ENCODE results near the gene RUNX3. TPM values are rescaled to one million over a fixed set of nuclear protein-coding genes. Genes with fewer than 3 reads are reported as not detected.

The RUNX3 gene
- total RNA-seq, 1 experiment from 2014 or later: 1.1 TPM

GRCh38 chr1:24862775-24863483 lies 67.1 kb downstream of the RUNX3 start:
- ChIA-PET POLR2A (no interaction called here), CTCF (interaction anchor here (0.6 kb wide), 1 partner anchor 391 kb away, joined by 5 read pairs; no protein-coding TSS in a partner anchor)
- Histone ChIP-seq H3K4me3 (ENCODE audit: low read depth, low read length) (no peak overlapping the region), H3K9me3 (no peaks in the 10 kb centered on the region), H3K27me3 (replicated peaks; ENCODE audit: control insufficient read depth, insufficient read depth, low read length) (no peaks in the 10 kb centered on the region), H3K4me1 (peaks cover 25% of the 10 kb centered on the region; the same call in 1 of the 2 replicates), H3K36me3 (ENCODE audit: control insufficient read depth, insufficient read depth, low read length) (no peaks in the 10 kb centered on the region)
- TF ChIP-seq, protein P1, sequence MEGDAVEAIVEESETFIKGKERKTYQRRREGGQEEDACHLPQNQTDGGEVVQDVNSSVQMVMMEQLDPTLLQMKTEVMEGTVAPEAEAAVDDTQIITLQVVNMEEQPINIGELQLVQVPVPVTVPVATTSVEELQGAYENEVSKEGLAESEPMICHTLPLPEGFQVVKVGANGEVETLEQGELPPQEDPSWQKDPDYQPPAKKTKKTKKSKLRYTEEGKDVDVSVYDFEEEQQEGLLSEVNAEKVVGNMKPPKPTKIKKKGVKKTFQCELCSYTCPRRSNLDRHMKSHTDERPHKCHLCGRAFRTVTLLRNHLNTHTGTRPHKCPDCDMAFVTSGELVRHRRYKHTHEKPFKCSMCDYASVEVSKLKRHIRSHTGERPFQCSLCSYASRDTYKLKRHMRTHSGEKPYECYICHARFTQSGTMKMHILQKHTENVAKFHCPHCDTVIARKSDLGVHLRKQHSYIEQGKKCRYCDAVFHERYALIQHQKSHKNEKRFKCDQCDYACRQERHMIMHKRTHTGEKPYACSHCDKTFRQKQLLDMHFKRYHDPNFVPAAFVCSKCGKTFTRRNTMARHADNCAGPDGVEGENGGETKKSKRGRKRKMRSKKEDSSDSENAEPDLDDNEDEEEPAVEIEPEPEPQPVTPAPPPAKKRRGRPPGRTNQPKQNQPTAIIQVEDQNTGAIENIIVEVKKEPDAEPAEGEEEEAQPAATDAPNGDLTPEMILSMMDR (IDR thresholded peaks at IDR 0.05; ENCODE audit: insufficient read depth in 1 of 2, low read depth in 1 of 2, low read length in 1 of 2, severe bottlenecking in 1 of 2, unreplicated experiment in 1 of 2): no peak
- Mint-ChIP-seq H3K4me3 (ENCODE audit: unreplicated experiment) (no peak overlapping the region), H3K36me3 (ENCODE audit: insufficient read depth, unreplicated experiment) (no peaks in the 10 kb centered on the region), H3K27ac (ENCODE audit: unreplicated experiment) (peak overlapping the region; percentile 48), H3K4me1 (ENCODE audit: low read depth, unreplicated experiment) (peaks cover 21% of the 10 kb centered on the region), H3K9me3 (ENCODE audit: unreplicated experiment) (no peaks in the 10 kb centered on the region), H3K27me3 (ENCODE audit: insufficient read depth, unreplicated experiment) (no peaks in the 10 kb centered on the region)
- DNase-seq: no peak
- no TSS peak for BruUV-seq (replicated peaks)
- intact Hi-C loops (cut with micrococcal nuclease; ENCODE audit: unreplicated experiment): loop anchor here (5.0 kb wide), 1 partner anchor 34 kb away; no protein-coding TSS in a partner anchor

DNA sequence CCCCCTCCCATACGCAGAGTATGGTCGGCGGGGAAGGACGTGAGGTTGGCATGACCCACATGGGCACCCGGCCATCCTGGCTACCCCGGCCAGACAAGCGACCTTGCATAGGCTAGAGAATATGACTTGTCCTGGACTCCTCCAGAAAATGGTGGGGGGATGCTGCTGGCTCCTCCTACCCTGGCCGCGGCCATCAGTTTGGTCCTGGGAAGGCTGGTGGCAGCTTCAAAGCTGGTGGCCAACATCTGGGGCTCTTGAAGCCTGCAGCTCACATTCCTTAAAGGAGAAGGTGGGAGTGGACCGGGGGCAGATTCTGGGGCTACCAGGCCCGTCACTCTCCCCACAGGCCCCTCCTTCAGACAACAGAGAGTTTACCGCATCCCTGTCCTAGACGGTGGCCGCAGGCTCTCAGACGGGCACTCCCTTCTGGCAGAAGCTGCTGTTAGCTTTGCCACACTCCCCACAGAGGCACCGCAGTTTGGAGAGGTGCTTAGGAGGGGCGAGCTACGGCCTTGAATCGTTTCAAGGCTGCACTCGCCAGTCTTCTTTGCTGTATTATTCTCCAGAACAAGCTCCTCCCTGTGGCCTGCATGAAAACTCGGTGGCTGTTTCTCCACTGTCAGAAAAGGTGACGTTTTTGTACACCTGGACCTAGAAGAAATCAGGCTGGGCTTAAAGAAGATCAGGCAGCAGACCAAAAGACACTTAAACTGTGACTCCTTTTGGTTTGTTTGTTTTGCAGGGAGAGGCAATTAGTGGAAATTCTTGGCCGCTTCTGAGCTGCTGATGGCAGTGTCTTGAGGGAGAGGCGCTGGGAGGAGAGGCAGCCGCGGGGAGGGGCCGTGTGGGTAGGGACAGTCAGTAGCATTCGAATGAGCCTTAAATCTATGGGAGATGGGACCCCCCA lies 68.0 kb downstream of the RUNX3 start:
- TF ChIP-seq, protein P1 (IDR thresholded peaks at IDR 0.05; ENCODE audit: insufficient read depth in 1 of 2, low read depth in 1 of 2, low read length in 1 of 2, severe bottlenecking in 1 of 2, unreplicated experiment in 1 of 2): no peak
- peaks cover 31% of the 10 kb centered on the region; the same call in 1 of the 2 replicates for H3K4me1 ChIP-seq
- Mint-ChIP-seq H3K27ac (ENCODE audit: unreplicated experiment) (peak overlapping the region; percentile 48), H3K4me3 (ENCODE audit: unreplicated experiment) (peak overlapping the region; percentile 40), H3K36me3 (ENCODE audit: insufficient read depth, unreplicated experiment) (no peaks in the 10 kb centered on the region), H3K27me3 (ENCODE audit: insufficient read depth, unreplicated experiment) (no peaks in the 10 kb centered on the region), H3K4me1 (ENCODE audit: low read depth, unreplicated experiment) (peaks cover 17% of the 10 kb centered on the region), H3K9me3 (ENCODE audit: unreplicated experiment) (no peaks in the 10 kb centered on the region)
- BruUV-seq (replicated peaks): no TSS peak
- no peak overlapping the region for H3K4me3 ChIP-seq (ENCODE audit: low read depth, low read length)
- intact Hi-C loops (cut with micrococcal nuclease; ENCODE audit: unreplicated experiment): loop anchor here (5.0 kb wide), 1 partner anchor 35 kb away; no protein-coding TSS in a partner anchor
- DNase-seq: peak; percentile 26 to 56
- no peaks in the 10 kb centered on the region for H3K27me3 ChIP-seq (replicated peaks; ENCODE audit: control insufficient read depth, insufficient read depth, low read length)
- no peaks in the 10 kb centered on the region for H3K9me3 ChIP-seq
- H3K36me3 ChIP-seq (ENCODE audit: control insufficient read depth, insufficient read depth, low read length): no peaks in the 10 kb centered on the region
- POLR2A ChIA-PET: no interaction called here
- CTCF ChIA-PET: interaction anchor here (0.6 kb wide), 1 partner anchor 390 kb away, joined by 5 read pairs; no protein-coding TSS in a partner anchor

DNA sequence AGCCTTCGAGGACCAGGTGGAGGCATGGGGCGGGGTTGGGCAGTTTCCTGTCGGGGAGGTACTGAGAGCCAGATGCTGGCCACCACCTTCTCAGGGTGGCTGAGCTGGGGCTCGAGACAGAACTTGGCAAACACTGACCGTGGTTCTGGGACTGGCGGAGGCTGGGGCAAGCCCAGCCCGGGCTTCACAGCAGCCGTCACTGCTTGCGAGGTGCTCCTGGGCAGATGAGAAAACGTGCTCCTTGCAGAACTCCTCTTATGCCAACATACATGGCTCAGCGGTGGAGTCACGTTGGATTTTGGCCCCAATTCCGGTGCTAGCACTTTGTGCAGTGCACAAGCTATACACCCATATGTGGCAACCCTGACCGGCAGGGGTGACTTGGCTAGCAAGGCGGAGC lies 69.2 kb downstream of the RUNX3 start:
- Mint-ChIP-seq H3K27me3 (ENCODE audit: insufficient read depth, unreplicated experiment) (no peaks in the 10 kb centered on the region), H3K4me1 (ENCODE audit: low read depth, unreplicated experiment) (peaks cover 15% of the 10 kb centered on the region), H3K4me3 (ENCODE audit: unreplicated experiment) (no peak overlapping the region), H3K9me3 (ENCODE audit: unreplicated experiment) (no peaks in the 10 kb centered on the region), H3K36me3 (ENCODE audit: insufficient read depth, unreplicated experiment) (no peaks in the 10 kb centered on the region), H3K27ac (ENCODE audit: unreplicated experiment) (no peak overlapping the region)
- no TSS peak for BruUV-seq (replicated peaks)
- CTCF ChIA-PET: interaction anchor here (1.6 kb wide), 1 partner anchor 13 kb away, joined by 5 read pairs; no protein-coding TSS in a partner anchor
- DNase-seq: no peak
- TF ChIP-seq, protein P1 (IDR thresholded peaks at IDR 0.05; ENCODE audit: insufficient read depth in 1 of 2, low read depth in 1 of 2, low read length in 1 of 2, severe bottlenecking in 1 of 2, unreplicated experiment in 1 of 2): no peak
- H3K9me3 ChIP-seq: no peaks in the 10 kb centered on the region
- H3K27me3 ChIP-seq (replicated peaks; ENCODE audit: control insufficient read depth, insufficient read depth, low read length): no peaks in the 10 kb centered on the region
- intact Hi-C loops (cut with micrococcal nuclease; ENCODE audit: unreplicated experiment): loop anchor here (5.0 kb wide), 1 partner anchor 36 kb away; no protein-coding TSS in a partner anchor
- POLR2A ChIA-PET: no interaction called here
- no peak overlapping the region for H3K4me3 ChIP-seq (ENCODE audit: low read depth, low read length)
- H3K4me1 ChIP-seq: peaks cover 31% of the 10 kb centered on the region; the same call in 1 of the 2 replicates
- H3K36me3 ChIP-seq (ENCODE audit: control insufficient read depth, insufficient read depth, low read length): no peaks in the 10 kb centered on the region

All from Caco-2 (cell line).